Measurements from ENCODE around the gene SCARB1.

DNA sequence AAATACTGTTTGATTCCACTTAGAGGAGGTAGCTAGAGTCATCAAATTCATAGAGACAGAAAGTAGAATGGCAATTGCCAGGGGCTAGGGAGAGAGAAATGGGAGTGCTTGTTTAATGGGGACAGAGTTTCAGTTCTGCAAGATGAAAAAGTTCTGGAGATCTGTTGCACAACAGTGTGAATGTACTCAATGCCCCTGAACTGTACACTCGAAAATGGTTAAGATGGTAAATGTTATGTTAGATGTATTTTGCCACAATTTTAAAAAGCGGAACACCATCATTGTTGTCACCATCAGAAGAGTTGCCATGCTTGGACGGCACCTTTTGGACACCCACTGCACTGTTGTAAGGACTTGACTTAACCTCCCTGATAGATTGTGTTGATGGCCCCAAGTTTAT lies 106.9 kb downstream of the SCARB1 start:
- TF ChIP-seq CTCF (IDR thresholded peaks at IDR 0.05) (no peak), POLR2A (IDR thresholded peaks at IDR 0.05) (no peak)

Measured in lower leg skin (tissue), 3 donors.